ENCODE results near the gene RAD54L2.
"Not testable (repeated sequence)": the region's sequence is repeated elsewhere in the genome, so short reads cannot be mapped to it uniquely, and the experiment has no call there.

The RAD54L2 gene, protein sequence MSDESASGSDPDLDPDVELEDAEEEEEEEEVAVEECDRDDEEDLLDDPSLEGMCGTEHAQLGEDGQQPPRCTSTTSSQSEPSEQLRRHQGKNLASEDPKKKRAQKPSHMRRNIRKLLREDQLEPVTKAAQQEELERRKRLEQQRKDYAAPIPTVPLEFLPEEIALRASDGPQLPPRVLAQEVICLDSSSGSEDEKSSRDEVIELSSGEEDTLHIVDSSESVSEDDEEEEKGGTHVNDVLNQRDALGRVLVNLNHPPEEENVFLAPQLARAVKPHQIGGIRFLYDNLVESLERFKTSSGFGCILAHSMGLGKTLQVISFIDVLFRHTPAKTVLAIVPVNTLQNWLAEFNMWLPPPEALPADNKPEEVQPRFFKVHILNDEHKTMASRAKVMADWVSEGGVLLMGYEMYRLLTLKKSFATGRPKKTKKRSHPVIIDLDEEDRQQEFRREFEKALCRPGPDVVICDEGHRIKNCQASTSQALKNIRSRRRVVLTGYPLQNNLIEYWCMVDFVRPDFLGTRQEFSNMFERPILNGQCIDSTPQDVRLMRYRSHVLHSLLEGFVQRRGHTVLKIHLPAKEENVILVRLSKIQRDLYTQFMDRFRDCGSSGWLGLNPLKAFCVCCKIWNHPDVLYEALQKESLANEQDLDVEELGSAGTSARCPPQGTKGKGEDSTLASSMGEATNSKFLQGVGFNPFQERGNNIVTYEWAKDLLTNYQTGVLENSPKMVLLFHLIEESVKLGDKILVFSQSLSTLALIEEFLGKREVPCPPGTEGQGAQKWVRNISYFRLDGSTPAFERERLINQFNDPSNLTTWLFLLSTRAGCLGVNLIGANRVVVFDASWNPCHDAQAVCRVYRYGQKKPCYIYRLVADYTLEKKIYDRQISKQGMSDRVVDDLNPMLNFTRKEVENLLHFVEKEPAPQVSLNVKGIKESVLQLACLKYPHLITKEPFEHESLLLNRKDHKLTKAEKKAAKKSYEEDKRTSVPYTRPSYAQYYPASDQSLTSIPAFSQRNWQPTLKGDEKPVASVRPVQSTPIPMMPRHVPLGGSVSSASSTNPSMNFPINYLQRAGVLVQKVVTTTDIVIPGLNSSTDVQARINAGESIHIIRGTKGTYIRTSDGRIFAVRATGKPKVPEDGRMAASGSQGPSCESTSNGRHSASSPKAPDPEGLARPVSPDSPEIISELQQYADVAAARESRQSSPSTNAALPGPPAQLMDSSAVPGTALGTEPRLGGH (N-terminal part only)

DNA sequence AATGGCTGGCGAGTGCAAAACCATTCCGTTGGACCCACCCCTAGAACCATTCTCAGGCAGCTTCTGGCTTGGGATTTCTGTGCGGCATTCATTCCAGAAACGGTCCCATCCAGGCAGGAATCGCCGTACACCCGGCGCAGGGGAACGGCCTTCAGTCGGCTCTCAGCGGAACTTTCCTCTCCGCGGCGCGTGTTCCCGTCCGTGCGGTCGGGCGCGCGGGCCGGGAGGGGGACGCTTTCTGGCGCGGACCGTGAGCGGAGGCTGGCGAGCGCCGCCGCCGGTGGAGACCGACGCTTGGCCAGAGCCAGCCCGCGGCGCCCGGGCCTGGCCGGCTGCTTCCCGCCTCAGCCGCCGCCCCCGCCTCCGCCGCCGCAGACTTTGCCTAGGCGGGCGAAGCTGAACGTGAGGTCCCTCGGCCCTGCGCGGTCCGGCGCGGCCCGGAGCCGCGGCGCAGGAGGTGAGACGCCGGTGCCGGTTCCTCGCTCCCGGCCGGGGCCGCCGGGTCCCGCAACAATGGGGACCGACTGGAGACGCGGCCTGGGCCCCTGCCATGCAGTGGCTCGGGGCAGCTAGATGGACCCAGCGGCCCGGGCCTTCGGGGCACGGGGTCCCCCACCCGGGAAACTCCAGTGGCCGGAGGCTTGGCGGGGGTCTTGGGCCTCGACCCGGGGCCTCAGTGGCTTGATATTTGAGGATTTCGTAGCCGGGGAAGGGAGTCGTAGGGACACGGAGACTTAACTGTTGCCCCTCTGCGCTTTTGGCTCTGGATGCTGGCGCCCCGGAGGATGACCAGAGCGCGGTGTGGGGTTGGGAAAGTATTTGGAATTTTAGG is at the start of gene RAD54L2:
RAD54L2 (plus strand) TSS at position 261 of the 832 bp plus-strand sequence. CDS start 51,702 bp downstream, outside the sequence.
- peak; percentile 74 for DNase-seq (ENCODE audit: low spot score)

DNA sequence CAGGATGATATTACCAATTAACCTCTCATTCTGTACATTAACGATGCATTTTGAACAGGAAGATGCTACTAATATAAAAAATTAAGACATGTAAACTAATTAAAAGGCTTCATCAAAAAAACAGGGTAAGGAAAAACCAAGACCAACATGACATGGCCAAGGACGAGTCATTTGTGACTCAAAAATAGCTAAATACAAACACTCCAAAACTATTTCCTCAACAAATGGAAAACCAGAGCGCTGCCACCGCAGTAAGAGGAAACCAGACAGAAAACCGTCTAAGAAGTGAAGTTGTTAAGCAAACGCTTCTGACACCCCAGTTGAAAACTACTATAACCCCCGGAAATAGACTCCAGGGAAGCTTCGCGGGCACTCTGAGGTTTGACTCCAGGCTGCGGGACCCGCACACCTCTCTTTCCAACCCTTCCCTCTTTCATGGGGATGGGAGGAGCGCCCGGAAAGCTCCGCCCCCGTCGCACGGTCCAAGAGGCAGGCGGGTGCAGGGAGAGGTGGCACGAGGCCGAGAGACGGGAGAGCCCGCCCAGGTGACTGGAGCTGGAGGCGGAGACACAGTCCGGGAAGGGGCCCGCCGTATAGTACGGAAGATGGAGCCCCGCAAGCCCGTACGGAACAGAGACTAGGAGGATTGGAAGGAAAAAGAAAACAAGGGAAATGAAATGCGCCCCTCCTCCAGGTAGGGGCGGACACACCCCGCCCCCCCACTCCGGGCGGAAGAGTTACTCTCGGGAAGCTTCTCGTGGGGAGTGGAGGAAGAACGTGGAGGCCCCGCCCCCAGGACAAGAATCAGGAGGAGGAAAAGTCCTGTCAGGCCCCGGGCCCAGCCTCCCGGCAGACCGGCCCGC is 39.4 kb upstream of the RAD54L2 start:
- peak; percentile 90 for DNase-seq (ENCODE audit: low spot score)

GRCh38 chr3:51500632-51501131 is 37.8 kb upstream of the RAD54L2 start:
- no peak for DNase-seq (ENCODE audit: low spot score)

- DNase-seq (ENCODE audit: low spot score), result peak; percentile 79
These were observed 36.5 kb upstream of the RAD54L2 start for GRCh38 chr3:51501833-51502561.

- no peak for DNase-seq (ENCODE audit: low spot score)
These were observed 36.0 kb upstream of the RAD54L2 start for GRCh38 chr3:51502562-51502910.

GRCh38 chr3:51503007-51503406 is 35.5 kb upstream of the RAD54L2 start:
- no peak for DNase-seq (ENCODE audit: low spot score)

GRCh38 chr3:51508255-51508654 is 30.3 kb upstream of the RAD54L2 start:
- no peak for DNase-seq (ENCODE audit: low spot score)

GRCh38 chr3:51510996-51511395 is 27.5 kb upstream of the RAD54L2 start:
- DNase-seq (ENCODE audit: low spot score), result no peak

- DNase-seq (ENCODE audit: low spot score), result no peak
These were observed 24.3 kb upstream of the RAD54L2 start for GRCh38 chr3:51514210-51514609.

- no peak for DNase-seq (ENCODE audit: low spot score)
These were observed 18.7 kb upstream of the RAD54L2 start for GRCh38 chr3:51519848-51520247.

DNA sequence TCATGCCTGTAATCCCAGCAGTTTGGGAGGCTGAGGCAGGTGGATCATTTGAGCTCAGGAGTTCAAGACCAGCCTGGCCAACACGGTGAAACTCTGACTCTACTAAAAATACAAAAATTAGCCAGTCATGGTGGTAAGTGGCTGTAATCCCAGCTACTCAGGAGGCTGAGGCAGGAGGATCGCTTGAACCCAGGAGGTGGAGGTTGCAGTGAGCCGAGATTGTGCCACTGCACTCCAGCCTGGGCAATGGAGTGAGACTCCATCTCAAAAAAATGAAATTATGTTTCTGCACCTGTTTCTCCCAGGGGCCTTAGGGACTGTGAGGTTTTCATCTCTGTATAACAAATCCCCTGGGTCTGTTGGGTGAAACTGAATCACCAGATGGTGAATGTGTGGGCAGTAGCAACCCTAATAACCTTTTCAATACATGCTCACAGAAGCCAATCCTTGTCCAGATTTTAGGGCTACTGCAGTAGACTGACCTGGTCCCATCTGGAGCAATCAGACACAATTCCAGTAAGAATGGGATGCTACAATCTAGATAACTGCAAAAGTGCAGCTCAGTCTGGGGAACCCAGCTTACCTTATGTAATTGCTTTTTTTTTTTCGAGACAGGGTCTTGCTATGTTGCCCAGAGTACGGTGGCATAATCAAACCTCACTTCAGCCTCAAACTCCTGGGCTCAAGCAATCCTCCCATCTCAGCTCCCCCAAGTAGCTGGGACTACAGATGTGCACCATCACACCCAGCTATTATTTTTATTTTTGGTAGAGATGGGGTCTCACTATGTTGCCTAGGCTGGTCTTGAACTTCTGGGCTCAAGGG is 17.4 kb upstream of the RAD54L2 start:
- not testable (repeated sequence) for DNase-seq (ENCODE audit: low spot score)

GRCh38 chr3:51522273-51522962 is 16.1 kb upstream of the RAD54L2 start:
- no peak for DNase-seq (ENCODE audit: low spot score)

DNA sequence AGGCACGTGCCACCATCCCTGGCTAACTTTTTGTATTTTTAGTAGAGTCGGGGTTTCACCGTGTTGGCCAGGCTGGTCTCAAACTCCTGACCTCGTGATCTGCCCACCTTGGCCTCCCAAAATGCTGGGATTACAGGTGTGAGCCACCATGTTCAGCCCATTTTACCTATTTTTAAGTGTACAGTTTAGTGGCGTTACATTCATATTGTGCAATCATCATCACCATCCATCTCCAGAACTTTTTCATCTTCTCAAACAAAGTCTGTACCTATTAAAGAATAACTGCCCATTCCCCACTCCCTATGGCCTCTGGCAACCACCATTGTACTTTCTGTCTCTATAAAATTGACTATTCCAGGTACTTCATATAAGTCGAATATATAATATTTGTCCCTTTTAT is 13.6 kb upstream of the RAD54L2 start:
- DNase-seq (ENCODE audit: low spot score), result not testable (repeated sequence)

DNA sequence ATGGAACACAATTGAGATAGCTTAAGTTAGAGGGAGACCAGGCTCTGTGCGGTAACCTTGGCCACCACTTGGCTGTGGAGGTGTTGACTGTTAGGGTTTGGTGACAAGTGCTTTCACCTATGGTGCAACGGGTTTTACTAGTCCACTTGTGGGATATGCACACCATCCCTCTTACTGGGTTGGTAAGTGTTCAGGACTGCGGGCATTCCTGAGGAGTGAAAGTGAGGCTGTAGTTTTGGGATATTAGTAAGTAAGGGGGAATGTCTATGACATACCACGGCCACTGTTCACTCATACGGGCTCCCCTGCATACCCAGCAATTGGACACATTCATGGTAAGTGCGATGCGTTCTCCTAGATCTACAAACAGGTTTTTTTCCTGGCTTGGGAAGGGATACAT is 8.0 kb upstream of the RAD54L2 start:
- DNase-seq (ENCODE audit: low spot score), result no peak

- no peak for DNase-seq (ENCODE audit: low spot score)
These were observed 3.1 kb upstream of the RAD54L2 start for GRCh38 chr3:51535146-51536019.

- DNase-seq (ENCODE audit: low spot score), result not testable (repeated sequence)
These were observed 888 bp upstream of the RAD54L2 start for GRCh38 chr3:51537631-51538030.

DNA sequence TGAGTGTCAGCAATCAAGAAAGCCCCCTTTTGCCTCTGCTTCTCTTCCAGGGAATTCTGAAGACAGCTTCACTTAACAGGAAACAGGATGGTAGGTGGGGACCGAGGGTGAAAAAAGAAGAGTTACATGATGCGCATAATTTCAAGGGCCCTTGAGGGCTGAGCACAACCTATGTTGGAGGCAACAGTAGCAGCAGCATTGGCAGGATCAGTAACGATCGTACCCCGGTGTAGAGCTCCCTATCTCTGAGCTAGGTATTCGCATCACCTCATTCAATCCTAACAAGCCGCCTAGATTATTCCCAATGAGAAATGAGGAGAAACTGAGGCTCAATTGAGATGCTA is 432 bp upstream of the RAD54L2 start:
- no peak for DNase-seq (ENCODE audit: low spot score)

Measured in hematopoietic multipotent progenitor cell treated with erythropoietin and hydrocortisone succinate and interleukin-3 and kit ligand, for 15 days (in vitro differentiated cells).